ENCODE results near the gene UGT1A6. TPM values are rescaled to one million over a fixed set of nuclear protein-coding genes. Genes with fewer than 3 reads are reported as not detected.

The UGT1A6 gene
- total and polyA plus RNA-seq, 2 donors (not counting 1 experiment from before 2014, with no cell fraction given) = not detected

GRCh38 chr2:233691443-233692433 is 952 bp upstream of the UGT1A6 start:
- no peaks in the 10 kb centered on the region for H3K4me1 ChIP-seq (ENCODE audit: control insufficient read depth, extremely low read depth, insufficient read depth, low read length)
- no peaks in the 10 kb centered on the region for H3K27me3 ChIP-seq (ENCODE audit: control insufficient read depth, insufficient read depth, low read length)
- TF ChIP-seq CTCF (conservative IDR thresholded peaks at IDR 0.05 in 1 of 2, IDR thresholded peaks at IDR 0.05 in 1 of 2; ENCODE audit: low read depth in 1 of 2, low read length in 2 of 2) = no peak
- TF ChIP-seq EZH2 (IDR thresholded peaks at IDR 0.05; ENCODE audit: low read length, missing control alignments) = no peak
- H4K20me1 ChIP-seq (ENCODE audit: control insufficient read depth, extremely low read depth, insufficient read depth, low read length) = no peaks in the 10 kb centered on the region
- no peaks in the 10 kb centered on the region for H3K9me3 ChIP-seq (ENCODE audit: control insufficient read depth, insufficient read depth, low read depth, low read length)
- no peak for DNase-seq (ENCODE audit: low read depth in 2 of 2)
- no peaks in the 10 kb centered on the region for H3K36me3 ChIP-seq (ENCODE audit: control insufficient read depth, insufficient read depth, low read length)
- H2AFZ ChIP-seq (ENCODE audit: low read length) = no peak overlapping the region
- H3K79me2 ChIP-seq (ENCODE audit: control insufficient read depth, insufficient read depth, low read length) = no peaks in the 10 kb centered on the region
- H3K4me3 ChIP-seq (replicated peaks in 1 of 4; ENCODE audit: control extremely low read depth in 1 of 4, insufficient read depth in 1 of 4, low read depth in 3 of 4, low read length in 4 of 4) = no peak overlapping the region
- H3K9ac ChIP-seq (ENCODE audit: insufficient read depth, low read length) = no peak overlapping the region
- H3K27ac ChIP-seq (ENCODE audit: insufficient read depth, low read length) = no peak overlapping the region
- no peak overlapping the region for H3K4me2 ChIP-seq (ENCODE audit: extremely low read depth, insufficient read depth, low read length)

GRCh38 chr2:233693963-233694362 is 1.3 kb downstream of the UGT1A6 start:
- H3K4me1 ChIP-seq (ENCODE audit: control insufficient read depth, extremely low read depth, insufficient read depth, low read length) = no peaks in the 10 kb centered on the region
- no peak overlapping the region for H2AFZ ChIP-seq (ENCODE audit: low read length)
- H3K27me3 ChIP-seq (ENCODE audit: control insufficient read depth, insufficient read depth, low read length) = no peaks in the 10 kb centered on the region
- no peaks in the 10 kb centered on the region for H4K20me1 ChIP-seq (ENCODE audit: control insufficient read depth, extremely low read depth, insufficient read depth, low read length)
- H3K27ac ChIP-seq (ENCODE audit: insufficient read depth, low read length) = no peak overlapping the region
- H3K9ac ChIP-seq (ENCODE audit: insufficient read depth, low read length) = no peak overlapping the region
- no peaks in the 10 kb centered on the region for H3K79me2 ChIP-seq (ENCODE audit: control insufficient read depth, insufficient read depth, low read length)
- TF ChIP-seq CTCF (conservative IDR thresholded peaks at IDR 0.05 in 1 of 2, IDR thresholded peaks at IDR 0.05 in 1 of 2; ENCODE audit: low read depth in 1 of 2, low read length in 2 of 2) = no peak
- no peak for TF ChIP-seq EZH2 (IDR thresholded peaks at IDR 0.05; ENCODE audit: low read length, missing control alignments)
- no peaks in the 10 kb centered on the region for H3K9me3 ChIP-seq (ENCODE audit: control insufficient read depth, insufficient read depth, low read depth, low read length)
- no peak overlapping the region for H3K4me2 ChIP-seq (ENCODE audit: extremely low read depth, insufficient read depth, low read length)
- no peak for DNase-seq (ENCODE audit: low read depth in 2 of 2)
- no peaks in the 10 kb centered on the region for H3K36me3 ChIP-seq (ENCODE audit: control insufficient read depth, insufficient read depth, low read length)
- H3K4me3 ChIP-seq (replicated peaks in 1 of 4; ENCODE audit: control extremely low read depth in 1 of 4, insufficient read depth in 1 of 4, low read depth in 3 of 4, low read length in 4 of 4) = no peak overlapping the region

GRCh38 chr2:233698740-233699139 is 6.0 kb downstream of the UGT1A6 start:
- no peaks in the 10 kb centered on the region for H3K27me3 ChIP-seq (ENCODE audit: control insufficient read depth, insufficient read depth, low read length)

More at GRCh38 chr2:233698740-233699139, 6.0 kb downstream of the UGT1A6 start:
- H3K27ac ChIP-seq (ENCODE audit: insufficient read depth, low read length) = no peak overlapping the region
- no peaks in the 10 kb centered on the region for H3K9me3 ChIP-seq (ENCODE audit: control insufficient read depth, insufficient read depth, low read depth, low read length)
- H3K9ac ChIP-seq (ENCODE audit: insufficient read depth, low read length) = no peak overlapping the region
- H3K36me3 ChIP-seq (ENCODE audit: control insufficient read depth, insufficient read depth, low read length) = no peaks in the 10 kb centered on the region
- no peaks in the 10 kb centered on the region for H4K20me1 ChIP-seq (ENCODE audit: control insufficient read depth, extremely low read depth, insufficient read depth, low read length)
- H3K79me2 ChIP-seq (ENCODE audit: control insufficient read depth, insufficient read depth, low read length) = no peaks in the 10 kb centered on the region
- DNase-seq (ENCODE audit: low read depth in 2 of 2) = no peak
- TF ChIP-seq EZH2 (IDR thresholded peaks at IDR 0.05; ENCODE audit: low read length, missing control alignments) (no peak), CTCF (conservative IDR thresholded peaks at IDR 0.05 in 1 of 2, IDR thresholded peaks at IDR 0.05 in 1 of 2; ENCODE audit: low read depth in 1 of 2, low read length in 2 of 2) (no peak)
- H3K4me2 ChIP-seq (ENCODE audit: extremely low read depth, insufficient read depth, low read length) = no peak overlapping the region
- H3K4me1 ChIP-seq (ENCODE audit: control insufficient read depth, extremely low read depth, insufficient read depth, low read length) = no peaks in the 10 kb centered on the region
- H2AFZ ChIP-seq (ENCODE audit: low read length) = no peak overlapping the region
- H3K4me3 ChIP-seq (replicated peaks in 1 of 4; ENCODE audit: control extremely low read depth in 1 of 4, insufficient read depth in 1 of 4, low read depth in 3 of 4, low read length in 4 of 4) = no peak overlapping the region

Data from fibroblast of lung (primary cell).